HG03457 (cell line): ENCODE data around the gene HTR2A.

ENCODE experiments used
- ATAC-seq: cut with Tn5 transposase; IDR thresholded peaks from one replicate; pipeline ENCODE4 v1.9.1; 2021; ENCODE audit warnings: moderate number of reproducible peaks; ENCODE audit not compliant: unreplicated experiment

The HTR2A gene

DNA sequence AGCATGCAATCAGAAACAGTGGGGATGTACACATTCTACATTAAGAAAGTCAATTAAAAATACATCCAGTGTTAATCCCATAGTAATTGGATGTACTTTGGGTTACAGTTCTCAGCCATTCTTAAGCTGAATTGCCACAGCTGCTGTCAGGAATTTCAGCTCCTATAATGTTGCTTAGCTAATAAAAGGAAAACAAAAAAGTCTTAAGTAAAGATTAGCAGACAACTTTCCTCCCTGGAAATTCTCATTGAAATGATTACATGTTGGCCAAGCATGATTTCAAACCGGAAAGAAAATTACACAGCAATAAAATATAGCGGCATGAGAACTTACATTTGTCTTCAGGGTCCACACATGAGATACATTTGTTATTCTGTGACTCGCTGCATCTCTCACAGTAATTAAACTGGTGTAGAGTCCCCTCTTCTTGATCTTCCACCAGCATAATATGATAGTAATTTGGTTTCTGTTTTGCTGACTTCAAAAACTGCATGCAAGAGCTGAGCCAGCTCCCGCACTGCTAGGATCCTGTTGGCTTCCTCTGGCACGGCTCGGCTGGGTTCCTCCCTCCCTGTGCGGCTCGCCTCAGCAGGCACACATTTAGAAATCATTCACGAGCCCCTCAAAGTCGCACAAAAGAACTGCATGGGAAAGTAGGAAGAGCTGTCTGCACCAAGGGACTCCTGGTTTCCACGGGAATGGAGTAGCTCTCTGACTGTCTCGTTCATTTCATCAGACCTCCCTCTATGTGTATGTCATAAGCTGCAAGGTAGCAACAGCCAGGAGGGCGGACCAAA lies at the start of gene HTR2A:
HTR2A (minus strand) TSS at position 713 of the 797 bp plus-strand sequence. CDS start 1,147 bp downstream, outside the sequence.
- no peak for ATAC-seq

DNA sequence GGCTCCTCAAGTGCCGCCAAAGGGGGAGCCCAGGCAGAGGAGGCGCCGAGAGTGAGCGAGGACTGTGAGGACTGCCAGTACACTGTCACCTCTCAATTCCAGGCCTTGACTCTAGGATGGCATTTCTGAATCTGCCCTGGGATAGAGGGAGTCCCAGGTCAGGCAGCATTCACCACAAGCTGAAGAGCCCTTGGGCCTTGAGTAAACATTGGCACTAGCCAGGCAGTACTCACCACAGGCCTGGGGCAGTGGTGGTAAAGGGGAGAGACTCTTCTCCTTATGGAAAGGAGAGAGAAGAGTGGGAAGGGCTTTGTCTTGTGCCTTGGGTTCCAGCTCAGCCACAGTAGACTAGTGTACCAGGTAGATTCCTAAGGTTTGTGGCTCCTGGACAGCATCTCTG lies 39.7 kb upstream of the HTR2A start:
- no peak for ATAC-seq

DNA sequence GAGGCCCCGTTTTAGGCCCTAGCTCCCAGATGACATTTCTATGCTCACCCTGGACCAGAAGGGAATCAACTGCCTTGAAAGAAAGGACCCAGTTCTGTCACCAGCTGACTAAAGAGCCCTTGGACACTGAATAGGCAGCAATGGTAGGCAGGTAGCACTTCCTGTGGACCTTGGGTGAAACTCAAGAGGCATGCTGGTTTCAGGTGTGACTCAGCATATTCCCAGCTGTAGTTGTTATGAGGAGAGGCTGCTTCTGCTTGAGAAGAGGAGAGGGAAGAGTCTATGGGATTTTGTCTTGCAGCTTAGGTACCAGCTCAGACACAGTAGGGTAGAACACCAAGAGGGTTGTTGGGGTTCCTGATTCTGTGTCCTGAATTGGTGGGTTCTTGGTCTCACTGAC lies 37.9 kb upstream of the HTR2A start:
- no peak for ATAC-seq

DNA sequence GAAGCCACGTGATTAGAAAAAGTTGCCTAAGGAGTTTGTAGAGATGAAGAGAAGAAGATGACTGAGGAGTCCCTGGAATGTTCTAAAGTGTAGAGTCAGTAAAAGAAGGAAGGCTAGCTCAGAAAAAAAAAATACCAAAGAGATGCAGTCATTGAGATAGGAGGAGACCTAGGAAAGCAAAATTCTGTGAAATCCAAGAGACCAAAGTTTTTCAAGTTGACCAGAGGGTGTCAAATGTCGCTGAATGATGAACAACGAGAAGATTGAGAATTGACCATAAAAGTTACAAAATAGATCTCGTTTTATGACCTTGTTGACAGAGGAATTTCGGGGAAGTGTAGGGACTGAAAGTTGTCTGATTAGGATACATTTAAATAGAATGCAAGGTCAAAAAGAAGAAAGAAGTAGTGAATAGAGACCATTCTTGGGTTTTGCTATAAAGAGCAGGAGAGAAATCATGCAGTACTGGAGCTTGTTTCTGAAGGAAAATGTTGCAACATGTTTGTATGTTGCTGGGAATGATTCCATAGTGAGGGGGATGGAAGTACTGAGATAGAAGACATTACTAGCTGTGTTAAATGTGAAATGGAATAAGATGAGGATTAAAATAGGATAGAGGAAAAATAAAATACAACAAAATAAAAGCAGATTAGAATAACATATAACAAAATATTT lies 30.2 kb upstream of the HTR2A start:
- no peak for ATAC-seq

DNA sequence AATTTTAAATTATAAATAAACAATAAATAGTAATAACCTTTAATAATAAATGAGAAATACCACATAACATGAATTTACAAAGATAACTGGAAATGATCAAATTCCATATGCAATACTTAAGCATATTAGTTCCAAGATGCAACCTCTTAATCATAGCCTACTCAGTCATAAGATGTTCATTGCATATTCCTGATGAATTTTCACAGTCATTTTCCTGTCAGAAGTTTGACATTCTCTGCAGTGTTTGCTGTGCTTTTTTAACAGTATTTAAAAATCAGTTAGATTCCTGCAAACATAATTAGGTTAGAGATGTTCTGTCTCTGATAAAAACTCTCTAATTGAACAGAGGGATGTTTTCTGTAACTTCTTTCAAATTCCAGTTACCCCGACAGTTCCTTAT lies 28.6 kb upstream of the HTR2A start:
- no peak for ATAC-seq

DNA sequence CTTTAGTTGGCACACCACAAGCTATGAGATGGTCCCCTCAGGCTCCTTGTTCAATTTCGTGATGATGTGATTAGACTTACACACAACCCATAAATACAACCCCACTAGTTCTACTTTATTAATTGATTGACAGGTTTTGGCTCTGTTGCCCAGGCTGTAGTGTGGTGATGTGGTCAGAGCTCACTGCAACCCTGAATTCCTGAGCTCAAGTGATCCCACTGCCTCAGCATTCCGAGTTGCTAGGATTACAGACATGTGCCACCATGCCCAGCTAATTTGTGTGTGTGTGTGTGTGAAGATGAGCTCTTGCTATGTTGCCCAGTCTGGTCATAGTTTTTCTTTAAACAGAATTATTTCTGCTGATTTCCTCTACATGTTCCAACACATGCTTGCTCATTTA lies 17.5 kb upstream of the HTR2A start:
- no peak for ATAC-seq

DNA sequence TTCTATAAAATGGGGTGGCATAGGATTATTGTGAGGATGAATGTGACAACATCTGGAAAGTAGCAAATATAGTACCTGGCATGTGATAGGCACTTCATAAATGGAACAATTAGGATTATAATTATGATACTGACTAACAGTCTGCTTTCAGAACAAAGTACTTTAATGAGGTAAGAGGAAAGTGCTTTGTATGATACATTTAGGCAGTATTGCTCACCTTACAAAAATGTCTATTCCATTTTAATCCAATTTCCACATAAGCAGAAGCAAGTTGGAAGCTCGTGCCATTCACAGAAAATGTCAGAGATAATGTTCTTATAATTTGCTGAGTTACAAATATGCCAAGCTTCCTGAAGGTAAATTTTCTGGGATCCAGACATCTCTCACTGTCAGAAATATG lies 16.9 kb upstream of the HTR2A start:
- no peak for ATAC-seq

DNA sequence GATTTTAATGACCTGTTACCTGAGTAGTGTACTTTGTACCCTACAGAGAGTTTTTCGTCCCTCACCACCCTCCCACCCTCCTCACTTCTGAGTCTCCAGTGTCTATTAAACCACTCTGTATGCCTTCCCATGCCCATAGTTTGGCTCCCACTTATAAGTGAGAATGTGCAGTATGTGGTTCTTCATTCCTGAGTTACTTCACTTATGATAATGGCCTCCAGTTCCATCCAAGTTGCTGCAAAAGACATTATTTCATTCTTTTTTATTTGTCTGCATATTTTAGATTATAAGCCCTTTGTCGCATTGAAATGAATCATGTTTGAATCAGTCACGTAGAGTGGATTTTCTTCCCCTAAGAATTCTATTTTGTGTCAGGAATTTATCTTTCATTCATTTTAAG lies 12.2 kb upstream of the HTR2A start:
- ATAC-seq, result no peak

DNA sequence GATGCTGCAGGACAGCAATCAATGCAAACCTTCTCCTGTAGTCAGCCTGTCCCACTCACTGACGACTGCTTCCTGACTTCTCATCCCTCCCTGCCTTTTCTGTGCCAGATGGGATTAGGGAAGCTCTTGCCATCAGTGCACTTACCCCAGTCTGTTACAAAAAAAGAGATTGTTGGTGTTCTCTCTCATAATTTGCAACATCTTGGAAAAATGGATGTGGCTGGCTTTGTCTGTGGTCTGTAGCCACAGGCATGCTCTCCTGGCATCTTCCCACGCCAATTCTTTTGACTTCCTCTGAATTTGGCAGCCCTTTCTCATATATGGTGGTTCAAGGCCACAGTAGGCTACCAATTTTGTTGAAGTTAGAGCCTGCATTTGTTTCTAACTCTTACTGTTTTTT lies 11.6 kb upstream of the HTR2A start:
- no peak for ATAC-seq

DNA sequence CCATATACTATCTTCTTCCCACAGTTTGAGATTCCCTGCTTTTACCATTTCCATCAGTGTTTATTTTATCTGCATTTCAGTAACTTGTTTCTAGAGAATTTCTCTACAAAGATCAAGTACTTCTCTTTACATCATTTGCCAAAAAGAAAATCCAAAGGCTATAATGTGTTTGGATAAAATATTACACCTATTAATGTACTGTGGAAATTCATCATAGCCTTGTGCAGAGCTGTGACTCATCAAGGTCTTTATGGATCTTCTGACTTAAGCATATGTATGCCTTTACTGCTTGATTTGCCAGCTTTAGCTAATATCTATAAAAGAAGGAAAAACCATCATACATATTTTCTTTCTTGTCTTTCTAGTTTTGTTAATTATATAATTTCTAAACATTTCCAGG lies 9.6 kb upstream of the HTR2A start:
- ATAC-seq, result no peak

DNA sequence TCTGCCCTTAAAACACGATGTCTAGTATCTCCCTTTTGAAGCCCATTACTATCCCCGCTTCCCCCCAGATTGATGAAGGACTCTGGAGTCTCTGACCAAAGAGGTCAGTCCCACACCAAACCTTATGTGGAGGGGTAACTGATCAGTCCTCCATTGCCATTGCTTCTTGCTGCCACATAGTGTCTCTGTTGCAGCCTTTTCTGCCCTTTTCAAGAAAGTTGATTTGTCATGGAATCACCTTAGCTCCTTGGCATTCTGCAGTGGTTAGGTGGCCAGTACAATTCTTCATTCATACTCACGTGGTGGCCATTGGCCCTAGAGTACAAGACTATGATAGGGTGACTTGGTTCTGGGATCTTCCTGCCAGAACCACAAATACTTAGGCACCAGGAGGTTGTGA lies 8.4 kb upstream of the HTR2A start:
- ATAC-seq, result no peak

DNA sequence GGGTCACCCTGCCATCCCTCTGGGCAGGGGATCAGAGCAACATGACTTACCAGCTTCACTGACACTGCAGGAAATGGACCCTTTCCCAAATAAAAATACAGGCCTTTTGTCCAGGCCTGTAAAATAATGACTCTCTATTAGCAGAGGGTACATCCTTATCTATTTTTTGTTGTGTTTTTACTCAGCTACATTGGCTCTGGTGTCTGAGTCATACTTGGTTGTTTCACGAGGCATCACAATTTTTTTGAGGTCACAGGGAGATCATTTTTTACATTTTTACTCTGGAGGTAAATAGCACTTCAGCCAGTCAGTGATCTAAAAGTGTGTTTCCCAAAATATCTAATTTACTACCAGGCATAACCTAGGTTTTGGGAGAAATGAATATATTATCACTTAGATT lies 6.9 kb upstream of the HTR2A start:
- no peak for ATAC-seq

DNA sequence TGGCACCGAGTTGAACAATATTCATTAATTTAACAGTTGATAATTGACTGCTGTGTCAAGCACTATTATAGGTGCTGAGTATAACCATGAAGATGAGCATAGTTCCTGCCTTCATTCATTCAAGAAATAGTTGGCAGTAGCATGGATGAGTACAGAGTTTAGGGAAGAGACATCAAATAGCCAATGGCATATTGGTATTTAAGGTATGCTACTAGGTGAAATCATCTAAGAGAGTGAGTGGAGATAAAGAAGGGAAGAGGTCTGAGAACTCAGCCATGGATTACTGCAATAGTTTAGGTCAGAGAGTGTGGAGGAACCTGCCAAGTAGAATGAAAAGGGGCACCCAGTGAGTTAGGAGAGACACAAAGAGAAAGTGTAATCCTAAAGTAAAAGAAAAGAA lies 4.9 kb upstream of the HTR2A start:
- ATAC-seq, result no peak

DNA sequence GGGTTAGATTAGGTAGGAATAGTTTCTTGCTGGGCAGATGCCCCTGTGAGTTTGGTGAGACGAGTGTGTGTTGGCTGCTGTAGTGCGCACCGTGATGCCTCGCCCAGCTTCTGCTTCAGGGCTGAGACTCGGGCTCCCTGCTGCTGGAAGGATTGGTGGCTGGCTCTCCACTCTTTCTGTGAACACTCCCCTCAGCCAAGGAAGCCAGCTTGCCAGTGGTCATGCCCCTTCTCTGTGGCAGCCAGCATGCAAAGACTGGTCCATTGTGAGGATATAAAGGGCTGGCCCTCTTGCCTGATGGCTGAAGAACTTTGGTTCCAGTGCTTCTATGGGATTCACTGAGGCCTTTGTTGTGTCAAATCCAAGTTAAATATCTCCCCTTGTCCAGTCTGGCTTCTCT lies 2.9 kb upstream of the HTR2A start:
- no peak for ATAC-seq

DNA sequence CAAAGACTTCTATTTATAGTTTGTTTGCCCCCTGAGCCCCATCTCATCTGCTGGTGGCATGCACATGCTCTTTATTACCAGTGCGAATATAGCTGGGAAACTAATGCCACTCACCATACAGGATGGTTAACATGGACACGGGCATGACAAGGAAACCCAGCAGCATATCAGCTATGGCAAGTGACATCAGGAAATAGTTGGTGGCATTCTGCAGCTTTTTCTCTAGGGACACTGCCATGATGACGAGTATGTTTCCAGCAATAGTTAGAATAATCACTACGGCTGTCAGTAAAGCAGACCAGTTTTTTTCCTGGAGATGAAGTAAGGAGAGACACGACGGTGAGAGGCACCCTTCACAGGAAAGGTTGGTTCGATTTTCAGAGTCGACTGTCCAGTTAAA lies 1.5 kb downstream of the HTR2A start:
- ATAC-seq, result no peak

DNA sequence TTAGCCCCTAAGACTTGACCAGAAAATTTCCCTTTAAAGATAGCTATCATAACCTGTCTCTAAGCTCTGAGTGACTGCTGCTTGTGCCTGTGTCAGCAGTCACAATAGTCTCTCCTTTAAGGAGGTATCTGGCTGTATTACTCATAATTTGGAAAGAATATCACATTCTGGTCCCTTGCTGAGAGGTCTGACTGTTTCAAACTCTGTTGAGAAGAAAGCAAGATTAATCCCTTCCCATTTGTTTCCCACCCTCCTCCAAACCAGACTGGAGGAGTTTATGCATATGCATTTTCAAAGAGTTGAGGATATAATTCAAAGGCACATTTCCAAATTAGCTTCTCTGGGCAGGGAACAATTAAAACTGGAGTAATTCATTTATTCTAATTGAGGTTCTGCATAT lies 2.3 kb downstream of the HTR2A start:
- ATAC-seq, result no peak

DNA sequence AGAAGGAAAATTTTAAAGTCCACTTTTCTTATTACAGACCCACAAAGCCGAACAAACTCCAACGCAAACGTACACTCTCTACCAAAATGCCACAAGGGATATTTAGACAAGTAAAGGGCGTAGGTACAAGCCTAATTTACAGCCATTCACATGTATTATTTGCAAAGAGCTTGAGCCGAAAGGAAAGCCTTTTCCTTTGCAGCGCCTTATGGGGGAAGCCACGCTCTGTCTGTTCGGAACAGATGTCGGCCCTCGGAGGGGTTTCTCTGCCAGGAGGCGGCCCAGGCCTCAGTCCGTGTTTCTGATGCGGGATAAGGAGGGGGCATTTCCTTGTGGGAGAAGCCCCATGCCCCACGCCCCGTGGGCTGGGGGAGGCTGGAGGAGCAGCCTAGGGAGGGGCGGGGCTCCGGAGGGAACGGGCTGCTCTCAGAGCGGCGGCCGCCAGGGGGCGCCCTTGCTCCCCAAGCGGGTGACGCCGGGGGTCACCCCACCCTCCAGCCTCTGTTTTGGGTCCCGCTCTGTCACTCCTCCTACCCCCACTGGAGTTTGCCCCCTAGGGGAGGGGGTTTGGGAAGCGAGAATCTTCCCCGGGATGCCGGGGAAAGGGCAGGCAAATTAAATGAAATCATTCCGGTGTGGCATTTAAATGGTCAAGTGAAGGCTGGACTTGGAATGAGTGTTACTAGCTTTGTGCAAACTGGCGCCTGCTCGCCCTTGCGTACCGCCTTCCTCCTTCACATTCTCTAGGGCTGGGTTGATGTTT lies 2.9 kb downstream of the HTR2A start:
- peak; percentile 59 for ATAC-seq

DNA sequence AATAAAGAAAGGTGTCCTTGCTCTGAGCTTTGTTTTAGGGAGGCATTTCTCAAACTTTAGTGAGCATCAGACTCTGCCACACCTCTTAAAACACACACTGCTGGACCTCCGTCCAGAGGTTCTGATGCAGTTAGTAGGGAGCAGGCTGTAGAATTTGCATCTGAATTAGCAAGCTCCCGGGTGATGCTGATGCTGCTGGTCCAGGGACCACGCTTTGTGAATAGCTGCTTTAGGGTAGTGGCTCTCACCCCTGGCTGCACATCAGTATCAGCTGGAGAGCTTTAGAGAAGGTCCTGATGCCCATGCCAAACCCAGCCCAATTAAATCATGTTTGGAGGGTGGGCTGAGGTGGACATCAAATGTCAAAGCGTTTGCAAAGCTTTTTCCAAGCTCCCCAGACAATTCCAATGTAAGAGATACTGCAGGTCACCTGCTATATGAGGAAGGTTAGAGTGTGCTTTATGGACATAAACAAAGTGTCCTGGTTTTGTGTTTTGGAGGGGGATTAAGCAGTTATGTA lies 3.6 kb downstream of the HTR2A start:
- no peak for ATAC-seq

DNA sequence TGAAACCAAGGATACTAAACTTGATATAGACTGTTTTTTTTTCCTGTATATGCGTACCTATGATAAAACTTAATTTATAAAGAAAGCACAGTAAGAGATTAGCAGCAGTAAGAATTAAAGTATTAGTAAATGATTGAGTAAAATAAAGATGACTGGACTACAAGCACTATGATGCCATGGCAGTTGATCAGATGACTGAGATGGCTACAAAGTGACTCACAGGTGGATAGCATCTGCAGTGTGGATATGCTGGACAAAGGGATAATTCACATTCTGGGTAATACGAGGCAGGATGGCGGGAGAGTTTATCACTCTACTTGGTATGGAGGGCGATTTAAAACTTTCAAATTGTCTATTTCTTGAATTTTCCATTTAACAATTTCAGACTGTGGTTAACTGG lies 11.8 kb downstream of the HTR2A start:
- no peak for ATAC-seq

DNA sequence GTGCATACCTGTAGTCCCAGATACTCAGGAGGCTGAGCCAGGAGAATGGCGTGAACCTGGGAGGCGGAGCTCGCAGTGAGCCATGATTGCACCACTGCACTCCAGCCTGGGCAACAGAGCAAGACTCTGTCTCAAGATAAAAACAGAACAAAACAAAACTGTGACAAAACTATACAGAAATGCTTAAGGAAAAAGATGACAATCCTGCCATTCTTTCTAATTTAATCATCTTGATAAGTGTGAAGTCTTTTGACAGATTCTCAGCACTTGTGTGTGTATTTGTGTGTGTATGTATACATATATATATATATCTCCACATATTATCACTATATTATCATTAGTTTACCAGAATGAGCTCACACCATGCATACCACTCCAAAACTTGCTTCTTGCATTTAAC lies 12.3 kb downstream of the HTR2A start:
- ATAC-seq, result no peak

DNA sequence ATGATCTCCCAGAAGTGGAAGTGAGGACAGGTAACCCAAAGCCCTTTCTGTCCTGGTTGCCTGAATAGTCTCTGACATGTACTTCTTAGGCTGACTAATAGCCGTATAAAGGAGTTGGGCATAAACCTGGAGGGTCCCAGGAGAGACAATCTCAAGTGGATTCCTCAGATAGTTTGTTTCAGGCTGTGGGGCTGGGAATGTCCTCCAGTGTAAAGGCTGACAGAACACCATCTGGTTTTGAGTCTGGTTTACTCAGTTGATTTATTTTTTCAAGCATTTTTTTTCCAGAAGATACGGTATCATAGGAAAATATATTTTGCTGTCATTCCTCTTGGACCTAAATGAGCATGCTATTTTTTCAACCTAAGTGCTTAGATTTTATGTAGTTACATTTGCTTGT lies 15.2 kb downstream of the HTR2A start:
- no peak for ATAC-seq

DNA sequence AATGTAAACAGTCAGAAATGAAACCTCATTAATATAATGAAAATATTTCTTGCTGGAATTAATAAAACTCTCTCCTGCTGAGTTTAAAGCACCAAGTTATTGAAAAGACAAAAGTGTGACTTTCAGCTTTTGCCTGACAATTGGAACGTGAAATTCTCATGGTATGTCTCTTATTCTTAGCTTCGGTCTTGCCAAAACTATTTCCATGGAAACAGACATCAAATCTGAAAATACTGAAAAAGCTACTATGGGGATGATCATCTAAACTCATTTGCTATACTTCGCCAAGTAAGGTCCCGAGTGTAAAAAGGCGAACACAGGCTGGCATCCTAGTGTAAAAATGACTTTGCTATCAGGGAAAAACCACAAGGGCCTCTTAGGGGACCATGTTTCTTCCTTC lies 22.8 kb downstream of the HTR2A start:
- no peak for ATAC-seq
